Mononuclear cell (primary cell): ENCODE measurements around the gene NTRK3. TPM values are rescaled to one million over a fixed set of nuclear protein-coding genes. Genes with fewer than 3 reads are reported as not detected.

Source experiments
- H3K27me3 ChIP-seq: 2 replicates; pipeline ENCODE4 v1.6.0; 2011; ENCODE audit warnings: low read length, control low read depth; ENCODE audit not compliant: insufficient read depth
- H3K4me1 ChIP-seq: 2 replicates; pipeline ENCODE4 v1.5.1; 2011; ENCODE audit warnings: mild to moderate bottlenecking, low read length, control low read depth; ENCODE audit not compliant: insufficient read depth
- H3K4me3 ChIP-seq: 2 replicates; pipeline ENCODE4 v1.5.1; 2011; ENCODE audit warnings: mild to moderate bottlenecking, low read length, moderate library complexity
- H3K9me3 ChIP-seq: 2 replicates; pipeline ENCODE4 v1.5.1; 2011; ENCODE audit warnings: low read depth, mild to moderate bottlenecking, control low read depth, low read length
- total RNA-seq: library from RNA; depleted of rRNA; stranded (reverse); fragments of >200 nt; gene quantifications from one replicate; pipeline ENCODE4 v1.2.3, GENCODE V29; 2012

NTRK3 gene
- total RNA-seq, 1 donor: under 0.01 TPM

DNA sequence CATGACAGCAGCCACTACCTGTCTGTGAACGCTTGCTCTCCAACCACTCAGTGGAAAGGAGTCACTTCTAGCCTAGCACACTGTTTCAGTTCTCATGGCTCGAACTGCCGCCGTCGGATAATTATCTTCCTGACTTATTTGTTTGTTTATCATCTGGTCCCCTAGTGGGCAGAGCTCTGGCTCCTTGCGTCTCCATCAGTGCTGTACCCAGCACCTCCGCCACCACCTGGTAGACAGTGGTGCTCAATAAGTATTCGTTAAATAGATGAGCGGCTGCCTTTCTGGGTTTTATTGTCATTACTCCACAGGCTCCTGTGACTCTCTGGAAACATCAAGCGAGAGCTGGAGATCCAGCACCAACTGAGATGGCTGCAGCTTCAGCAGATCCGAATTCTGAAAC is 297.5 kb downstream of the NTRK3 start:
- H3K4me1 ChIP-seq: no peaks in the 10 kb centered on the region
- H3K4me3 ChIP-seq: no peak overlapping the region
- no peaks in the 10 kb centered on the region for H3K27me3 ChIP-seq
- H3K9me3 ChIP-seq: no peaks in the 10 kb centered on the region

DNA sequence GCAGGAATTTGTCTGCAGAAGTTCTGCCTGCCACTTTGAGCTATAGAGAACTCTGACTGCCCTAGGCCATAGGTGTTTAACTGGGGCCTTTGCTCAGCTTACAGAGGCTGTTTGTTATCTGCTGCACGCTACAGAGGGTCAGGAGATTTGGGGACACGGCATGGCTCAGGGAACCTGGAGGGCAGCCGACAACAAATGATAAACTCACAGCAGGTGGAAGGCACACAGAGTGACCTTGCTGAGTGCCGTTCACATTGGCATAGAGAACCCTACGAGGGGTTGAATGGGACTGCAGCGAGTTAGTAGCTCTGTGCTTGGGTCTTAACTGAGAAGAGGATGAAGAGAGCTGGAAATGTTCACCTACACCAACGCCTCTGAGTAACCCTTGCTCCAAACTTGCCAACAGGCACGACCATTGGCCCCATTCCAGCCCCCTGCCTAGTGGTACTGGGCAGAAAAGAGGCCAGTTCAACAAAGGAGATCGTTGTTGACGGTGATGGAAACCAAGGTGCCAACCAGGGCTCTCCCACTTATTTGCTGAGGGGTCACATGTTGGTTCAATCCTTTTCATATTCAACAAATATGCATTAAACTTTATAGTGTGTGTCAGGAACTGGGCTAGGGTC is 301.1 kb downstream of the NTRK3 start:
- Histone ChIP-seq H3K4me1 (no peaks in the 10 kb centered on the region), H3K4me3 (no peak overlapping the region), H3K9me3 (no peaks in the 10 kb centered on the region), H3K27me3 (no peaks in the 10 kb centered on the region)

DNA sequence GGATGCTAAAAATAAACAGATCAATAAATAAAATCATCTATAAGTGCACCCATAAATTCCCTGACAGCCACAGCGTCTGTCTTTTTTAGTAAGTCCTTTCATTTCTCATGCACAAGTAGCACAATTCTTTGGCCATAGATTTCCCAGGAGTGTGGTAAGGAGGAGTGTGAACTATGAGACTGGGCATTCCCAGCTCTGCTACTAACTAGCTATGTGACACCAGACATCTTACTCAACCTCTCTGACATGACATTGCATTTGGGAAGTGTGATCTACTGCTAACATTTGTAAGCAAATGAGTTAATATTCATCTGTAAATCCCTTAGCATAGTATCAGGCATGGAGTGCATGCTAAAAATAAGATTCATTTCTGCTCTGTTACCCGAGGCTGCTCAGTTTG is 301.7 kb downstream of the NTRK3 start:
- Histone ChIP-seq H3K9me3 (no peaks in the 10 kb centered on the region), H3K27me3 (no peaks in the 10 kb centered on the region), H3K4me3 (no peak overlapping the region), H3K4me1 (no peaks in the 10 kb centered on the region)

DNA sequence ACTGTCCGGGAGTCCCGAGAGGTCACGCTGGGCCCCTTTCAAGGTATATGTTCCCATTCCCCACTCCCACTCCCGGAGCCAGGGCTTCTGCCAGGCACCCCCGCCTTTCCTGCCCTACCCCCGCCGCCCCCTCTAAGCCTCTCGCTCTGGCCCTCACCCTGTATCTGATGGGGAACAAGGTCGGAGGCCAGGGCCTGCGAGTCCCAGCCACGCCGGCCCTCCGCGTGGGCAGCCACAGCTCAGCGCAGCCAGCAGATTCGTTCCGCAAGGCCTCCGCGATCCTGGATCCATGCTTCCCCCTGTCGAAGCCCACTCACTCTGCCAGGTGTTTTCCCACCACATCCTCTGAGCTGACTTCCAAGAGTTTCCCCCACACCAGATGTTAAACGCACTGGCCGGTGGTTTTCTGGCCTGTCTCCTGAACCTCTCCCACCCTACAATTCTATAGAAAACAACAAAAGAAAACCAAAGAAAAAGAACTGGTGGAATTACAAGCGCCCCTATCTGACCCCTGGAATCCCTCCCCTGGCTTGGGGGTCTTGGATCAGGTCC is 303.7 kb downstream of the NTRK3 start:
- H3K27me3 ChIP-seq: no peaks in the 10 kb centered on the region
- H3K4me1 ChIP-seq: no peaks in the 10 kb centered on the region
- H3K4me3 ChIP-seq: no peak overlapping the region
- no peaks in the 10 kb centered on the region for H3K9me3 ChIP-seq

DNA sequence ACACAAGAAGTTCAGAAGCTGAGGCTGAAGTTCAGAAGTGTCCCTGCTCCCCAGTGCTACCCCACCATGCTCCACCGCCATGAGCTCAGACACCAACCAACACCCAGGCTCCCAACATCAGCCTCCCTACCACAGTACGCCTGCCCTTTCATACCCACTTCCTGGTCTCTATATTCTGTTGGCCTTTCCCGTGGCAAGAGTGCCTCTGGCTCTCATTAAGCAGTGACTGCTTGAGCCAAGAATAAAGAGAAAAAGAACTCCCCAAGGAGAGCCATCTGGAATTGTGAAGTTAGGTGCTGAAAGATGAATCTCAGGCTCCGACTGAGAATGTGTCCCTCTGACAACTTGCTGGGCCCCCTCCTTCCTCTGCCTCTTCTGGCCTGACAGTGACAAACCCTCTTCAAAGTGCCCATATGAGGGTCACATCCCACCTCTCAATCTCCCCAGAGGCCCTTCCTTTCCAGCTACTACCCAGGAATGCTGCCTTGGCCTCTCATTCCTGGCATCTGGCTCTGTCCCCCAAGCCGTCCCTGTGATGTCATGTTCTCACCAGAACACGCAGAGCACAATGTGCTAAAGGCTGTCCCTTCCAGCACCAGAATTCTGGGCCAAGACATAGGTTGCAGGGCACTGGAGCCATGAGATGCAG is 306.8 kb downstream of the NTRK3 start:
- no peaks in the 10 kb centered on the region for H3K9me3 ChIP-seq
- no peak overlapping the region for H3K4me3 ChIP-seq
- H3K4me1 ChIP-seq: no peaks in the 10 kb centered on the region
- no peaks in the 10 kb centered on the region for H3K27me3 ChIP-seq

DNA sequence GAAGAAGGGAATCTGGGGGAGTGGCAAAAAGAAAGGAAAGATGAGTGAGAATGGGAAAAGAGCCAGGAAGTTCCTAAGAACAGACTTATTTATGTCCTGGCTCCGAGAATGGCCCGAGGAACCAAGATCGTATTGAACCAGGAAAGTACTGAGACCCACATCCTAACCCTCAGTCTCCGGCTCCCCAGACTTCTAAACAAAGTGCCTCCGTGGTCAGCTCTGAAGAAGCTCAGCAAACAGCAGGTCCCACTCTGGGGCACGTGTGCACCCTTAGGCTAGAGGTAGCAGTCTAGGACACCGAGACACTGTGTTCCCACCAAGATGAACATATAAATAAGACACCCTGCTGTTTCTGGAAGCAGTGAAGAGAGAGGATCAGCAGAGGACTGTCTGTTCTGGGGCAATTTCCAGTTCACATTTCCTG is 307.4 kb downstream of the NTRK3 start:
- H3K27me3 ChIP-seq: no peaks in the 10 kb centered on the region
- no peaks in the 10 kb centered on the region for H3K9me3 ChIP-seq
- no peaks in the 10 kb centered on the region for H3K4me1 ChIP-seq
- no peak overlapping the region for H3K4me3 ChIP-seq

DNA sequence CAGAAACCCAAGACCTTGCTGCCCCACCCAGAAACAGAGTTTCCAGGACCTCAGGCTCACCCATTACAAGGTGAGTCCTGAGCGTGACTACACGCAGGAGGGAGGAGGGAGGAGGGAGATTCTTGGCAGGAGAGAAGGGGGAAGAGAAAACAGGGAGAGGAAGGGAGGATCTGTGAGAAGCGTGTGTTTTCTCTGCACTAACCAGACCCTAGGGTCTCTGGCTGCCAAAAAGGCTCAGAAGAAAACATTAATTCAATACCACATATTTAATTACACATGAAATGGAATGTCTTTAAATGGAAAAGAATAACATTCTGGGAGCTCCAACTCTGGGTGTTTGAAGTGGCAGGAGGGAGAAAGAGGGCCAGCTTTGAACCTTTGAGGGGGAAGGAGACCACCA is 309.0 kb downstream of the NTRK3 start:
- no peak overlapping the region for H3K4me3 ChIP-seq
- H3K27me3 ChIP-seq: no peaks in the 10 kb centered on the region
- no peaks in the 10 kb centered on the region for H3K9me3 ChIP-seq
- no peaks in the 10 kb centered on the region for H3K4me1 ChIP-seq

DNA sequence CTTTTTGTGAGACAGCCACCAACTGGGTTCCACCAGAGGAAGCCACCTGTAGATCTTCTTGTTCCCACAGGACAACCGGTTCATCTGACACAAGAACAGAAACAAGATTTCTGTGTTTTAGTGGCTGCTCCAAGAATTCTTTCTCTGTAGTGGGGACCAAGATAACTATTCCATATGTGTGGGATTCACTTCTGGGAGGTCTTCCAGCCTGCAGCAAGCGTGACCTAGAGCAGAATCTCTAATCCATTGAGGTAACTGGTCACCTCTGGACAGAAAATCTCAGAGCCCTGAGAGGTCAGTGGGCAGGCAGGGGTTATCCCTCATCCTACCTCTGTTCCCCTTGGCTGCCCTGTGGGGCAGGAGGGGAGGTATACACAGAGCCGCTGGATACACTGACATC is 311.3 kb downstream of the NTRK3 start:
- Histone ChIP-seq H3K4me1 (no peaks in the 10 kb centered on the region), H3K9me3 (no peaks in the 10 kb centered on the region), H3K27me3 (no peaks in the 10 kb centered on the region), H3K4me3 (no peak overlapping the region)

DNA sequence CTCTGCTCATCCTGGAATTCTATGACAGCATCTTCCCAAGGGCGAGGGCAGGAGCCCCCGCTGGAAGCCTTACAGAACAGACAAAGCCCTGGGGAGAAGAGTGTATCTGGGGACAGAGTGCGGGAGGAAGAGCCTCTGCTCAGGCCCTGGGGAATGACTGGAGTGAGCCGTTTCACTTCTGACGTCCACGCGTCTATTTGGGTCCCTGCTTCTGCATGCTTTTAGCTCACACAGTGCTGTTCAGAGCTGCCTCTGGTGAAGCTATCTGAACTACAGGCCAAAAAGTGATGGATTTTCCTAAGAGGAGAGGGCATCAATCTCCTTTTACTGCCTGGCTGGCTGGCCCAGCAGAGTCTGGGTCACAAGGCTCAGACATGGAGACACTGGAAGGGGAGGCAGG is 311.8 kb downstream of the NTRK3 start:
- no peaks in the 10 kb centered on the region for H3K27me3 ChIP-seq
- no peaks in the 10 kb centered on the region for H3K9me3 ChIP-seq
- no peak overlapping the region for H3K4me3 ChIP-seq
- H3K4me1 ChIP-seq: no peaks in the 10 kb centered on the region

DNA sequence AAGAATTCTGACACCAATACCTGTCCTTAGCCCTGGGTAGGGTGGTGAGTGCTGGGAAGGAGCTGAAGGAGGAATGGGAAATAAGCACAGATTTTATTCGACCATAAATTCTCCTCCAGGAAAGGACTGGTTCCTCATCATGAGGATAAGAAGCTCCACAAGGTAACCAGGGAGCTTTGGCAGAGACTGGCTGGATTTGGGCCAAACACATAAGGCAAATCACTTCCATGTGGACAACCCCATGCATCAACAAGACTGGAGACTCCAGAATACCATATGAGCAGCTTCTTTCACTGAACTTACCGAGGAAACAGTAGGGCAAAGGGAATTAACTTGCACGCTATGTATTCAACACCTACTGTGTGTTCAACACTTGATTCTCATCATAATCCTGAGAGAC is 312.5 kb downstream of the NTRK3 start:
- H3K27me3 ChIP-seq: no peaks in the 10 kb centered on the region
- H3K4me1 ChIP-seq: no peaks in the 10 kb centered on the region
- H3K4me3 ChIP-seq: no peak overlapping the region
- H3K9me3 ChIP-seq: no peaks in the 10 kb centered on the region

DNA sequence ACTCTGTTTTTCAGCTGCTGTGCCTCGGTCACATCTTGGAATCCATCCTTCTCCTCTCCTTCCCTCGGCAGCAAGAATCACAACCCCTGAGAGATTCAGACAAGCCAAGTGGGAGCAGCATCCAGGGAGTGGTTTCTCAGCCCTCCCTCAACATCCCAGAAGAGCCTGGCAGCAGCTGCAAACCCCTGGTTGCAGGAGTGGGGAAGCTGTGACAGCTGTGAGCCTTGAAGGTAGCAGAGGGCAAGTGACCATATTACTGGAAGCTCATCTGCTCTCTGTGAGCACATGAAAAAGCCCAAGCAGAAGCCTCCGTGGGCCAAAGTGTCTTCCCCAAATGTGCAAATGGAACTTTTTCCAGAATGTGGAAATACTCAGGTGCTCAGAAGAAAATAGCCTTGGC is 312.9 kb downstream of the NTRK3 start:
- no peaks in the 10 kb centered on the region for H3K27me3 ChIP-seq
- H3K4me1 ChIP-seq: no peaks in the 10 kb centered on the region
- H3K4me3 ChIP-seq: no peak overlapping the region
- no peaks in the 10 kb centered on the region for H3K9me3 ChIP-seq

DNA sequence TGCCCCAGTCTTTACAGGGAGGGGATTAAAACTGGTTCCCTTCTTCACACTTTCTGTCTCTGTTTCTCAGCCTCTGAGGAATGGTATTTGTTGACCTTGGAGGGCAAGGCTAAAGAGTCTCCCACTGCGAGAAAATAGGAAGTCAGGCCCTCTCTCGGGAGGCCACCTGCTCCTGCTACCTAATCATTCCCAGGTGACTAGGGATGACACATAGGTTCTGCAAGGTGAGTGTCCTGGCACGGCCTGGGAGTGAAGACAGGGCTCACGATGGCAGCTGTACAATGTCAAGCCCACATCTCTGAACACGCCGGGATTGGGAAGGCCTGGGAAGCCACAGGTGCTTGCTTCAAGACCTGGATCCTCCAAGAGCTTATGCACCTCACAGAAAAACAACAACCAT is 314.2 kb downstream of the NTRK3 start:
- Histone ChIP-seq H3K4me1 (no peaks in the 10 kb centered on the region), H3K9me3 (no peaks in the 10 kb centered on the region), H3K4me3 (no peak overlapping the region), H3K27me3 (no peaks in the 10 kb centered on the region)

DNA sequence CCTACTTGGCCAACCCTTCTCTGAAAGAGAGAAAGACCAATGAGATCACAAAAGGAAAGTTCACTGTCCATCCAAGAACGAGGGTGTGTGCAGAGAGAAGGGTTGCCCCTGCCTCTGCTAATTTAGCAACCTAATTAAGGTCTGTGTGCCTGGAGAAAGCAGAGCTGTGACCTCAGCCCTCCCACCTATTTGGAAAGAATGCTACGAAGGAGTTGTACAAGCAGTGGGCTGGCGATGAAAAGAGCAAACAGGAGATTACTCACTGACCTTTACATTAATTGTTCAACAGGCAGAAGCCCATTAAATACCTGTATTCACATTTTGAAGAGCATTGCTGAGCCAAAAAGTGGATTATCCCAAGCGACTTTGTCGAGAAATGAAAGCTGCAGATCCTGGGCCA is 314.9 kb downstream of the NTRK3 start:
- no peak overlapping the region for H3K4me3 ChIP-seq
- no peaks in the 10 kb centered on the region for H3K4me1 ChIP-seq
- H3K9me3 ChIP-seq: no peaks in the 10 kb centered on the region
- no peaks in the 10 kb centered on the region for H3K27me3 ChIP-seq

DNA sequence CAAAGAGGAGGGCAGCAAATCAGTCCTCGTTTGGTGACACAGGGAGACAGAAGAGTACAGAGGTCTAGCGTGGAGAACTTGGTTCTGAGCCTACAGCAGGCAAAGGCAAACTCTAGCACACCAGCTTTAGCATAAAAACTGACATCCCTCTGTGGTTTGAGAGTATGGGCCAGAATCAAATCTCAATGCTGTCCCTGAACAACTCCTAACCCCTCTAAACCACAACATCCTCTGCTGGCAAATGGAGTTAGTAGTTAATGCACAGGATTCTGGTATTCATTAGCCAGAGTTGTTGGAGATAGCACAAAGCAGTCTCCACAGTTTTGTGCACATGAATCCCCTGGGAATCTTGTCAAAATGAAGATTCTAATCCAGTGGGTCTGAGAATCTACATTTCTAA is 315.8 kb downstream of the NTRK3 start:
- Histone ChIP-seq H3K4me3 (no peak overlapping the region), H3K4me1 (no peaks in the 10 kb centered on the region), H3K9me3 (no peaks in the 10 kb centered on the region), H3K27me3 (no peaks in the 10 kb centered on the region)

DNA sequence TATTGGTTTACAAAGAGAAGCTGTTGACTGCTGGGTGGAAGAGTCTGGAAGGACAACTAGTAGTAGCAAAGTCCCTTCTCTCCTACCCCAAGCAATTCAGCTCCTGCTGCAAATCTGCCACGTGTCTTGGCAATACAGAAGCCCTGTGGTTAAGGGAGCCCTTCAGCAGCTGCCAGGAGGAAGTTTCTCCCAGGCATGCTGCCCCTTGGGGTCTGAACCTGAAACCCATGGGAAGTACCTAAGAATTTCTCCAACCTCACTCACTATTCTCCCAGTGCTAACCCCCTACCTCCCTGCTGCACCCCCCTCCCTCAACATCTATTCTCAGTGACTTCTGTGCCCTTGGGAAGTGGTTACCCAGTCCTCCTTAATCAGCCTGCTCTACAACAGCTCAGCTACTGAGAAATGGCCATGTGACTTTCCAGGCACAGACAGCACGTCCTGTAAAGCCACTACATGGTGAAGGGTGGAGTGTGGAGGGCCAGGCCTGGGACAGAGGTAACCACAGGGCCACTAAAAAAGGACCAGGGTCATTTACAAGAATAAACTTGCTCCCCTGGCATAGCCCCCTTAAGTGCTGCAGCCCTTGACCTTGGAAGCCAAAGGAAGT is 316.6 kb downstream of the NTRK3 start:
- H3K27me3 ChIP-seq: no peaks in the 10 kb centered on the region
- H3K9me3 ChIP-seq: no peaks in the 10 kb centered on the region
- H3K4me1 ChIP-seq: no peaks in the 10 kb centered on the region
- no peak overlapping the region for H3K4me3 ChIP-seq

DNA sequence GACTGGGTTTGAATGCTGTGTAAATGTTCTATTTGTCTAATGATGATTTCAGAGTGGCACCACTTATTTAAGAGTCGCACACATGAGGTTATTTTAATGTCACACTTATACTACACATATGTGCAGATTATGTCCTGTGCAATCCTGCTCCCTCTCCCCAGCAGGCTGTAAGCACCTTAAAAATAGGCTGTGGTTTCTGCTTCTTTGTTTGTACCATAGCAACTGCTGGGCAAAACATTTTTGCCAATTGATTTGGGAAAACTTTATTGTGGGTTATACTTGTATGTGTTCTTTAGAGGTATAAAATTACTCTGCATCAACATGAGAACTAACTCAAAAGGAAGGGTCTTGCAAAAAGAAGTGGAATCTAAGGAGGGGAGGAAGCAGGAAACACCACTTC is 318.5 kb downstream of the NTRK3 start:
- H3K4me1 ChIP-seq: no peaks in the 10 kb centered on the region
- no peaks in the 10 kb centered on the region for H3K9me3 ChIP-seq
- H3K4me3 ChIP-seq: no peak overlapping the region
- no peaks in the 10 kb centered on the region for H3K27me3 ChIP-seq
